PC-9 (cell line): ENCODE data around the gene SBF2. TPM values are rescaled to one million over a fixed set of nuclear protein-coding genes. Genes with fewer than 3 reads are reported as not detected.

Experiments used
- BruUV-seq: library from RNA; stranded (reverse); fragments of 400-500 nt; replicated peaks from 2 replicates; lab custom pipeline; 2021; lab: Mats Ljungman, UMichigan
- CTCF ChIA-PET: fragments of 300-600 bp; sonication (Branson Sonifier 250); formaldehyde crosslinking; loops from one replicate; lab custom pipeline; 2022; ENCODE audit warnings: antibody characterized with exemption; lab: Charles Lee
- POLR2A ChIA-PET: fragments of 300-600 bp; sonication (Branson Sonifier 250); formaldehyde crosslinking; loops from one replicate; lab custom pipeline; 2022; ENCODE audit warnings: antibody characterized with exemption; ENCODE audit not compliant: unreplicated experiment; lab: Charles Lee
- DNase-seq, 2 experiments: peaks; one replicate each; pipeline versions ENCODE4 v3.0.0 to v3.0.0-alpha.2; 2015 to 2022; ENCODE audit warnings: mixed read lengths in 1 of 2
- H2AFZ ChIP-seq: fragments of 200-600 bp; sonication (generic); 2 replicates; pipeline ENCODE4 v1.8.1; 2017; ENCODE audit warnings: antibody characterized with exemption
- H3F3A ChIP-seq: fragments of 200-600 bp; sonication (generic); 2 replicates; pipeline ENCODE4 v1.8.1; 2017; ENCODE audit warnings: antibody characterized with exemption, mild to moderate bottlenecking, low read depth; ENCODE audit not compliant: insufficient read depth
- H3K27ac ChIP-seq: fragments of 200-600 bp; sonication (generic); 2 replicates; pipeline ENCODE4 v1.6.1; 2016; ENCODE audit warnings: mixed run types
- H3K27me3 ChIP-seq: fragments of 200-600 bp; sonication (generic); 2 replicates; pipeline ENCODE4 v1.6.1; 2016; ENCODE audit warnings: low read depth, mixed run types; ENCODE audit not compliant: insufficient read depth
- H3K36me3 ChIP-seq: fragments of 200-600 bp; sonication (generic); 2 replicates; pipeline ENCODE4 v1.6.1; 2016; ENCODE audit warnings: low read depth, mixed run types
- H3K4me1 ChIP-seq: fragments of 200-600 bp; sonication (generic); replicated peaks from 2 replicates; pipeline ENCODE4 v1.6.1; 2016; ENCODE audit warnings: mixed run types; ENCODE audit not compliant: insufficient read depth
- H3K4me2 ChIP-seq: fragments of 200-600 bp; sonication (generic); 2 replicates; pipeline ENCODE4 v1.6.1; 2017; ENCODE audit warnings: mixed run types
- H3K4me3 ChIP-seq: fragments of 200-600 bp; sonication (generic); 2 replicates; pipeline ENCODE4 v1.6.1; 2016; ENCODE audit warnings: mixed run types
- H3K79me2 ChIP-seq: fragments of 200-600 bp; sonication (generic); 2 replicates; pipeline ENCODE4 v1.6.1; 2017; ENCODE audit warnings: low read depth, mixed run types
- H3K9me2 ChIP-seq: fragments of 200-600 bp; sonication (generic); 2 replicates; pipeline ENCODE4 v1.8.1; 2017; ENCODE audit warnings: mild to moderate bottlenecking; ENCODE audit not compliant: insufficient read depth
- H3K9me3 ChIP-seq: fragments of 200-600 bp; sonication (generic); 2 replicates; pipeline ENCODE4 v1.8.1; 2016; ENCODE audit warnings: low read depth; ENCODE audit not compliant: insufficient read depth
- H4K20me1 ChIP-seq: fragments of 200-600 bp; sonication (generic); 2 replicates; pipeline ENCODE4 v1.8.1; 2017; ENCODE audit not compliant: insufficient read depth
- EZH2 ChIP-seq: fragments of 200-600 bp; sonication (generic); IDR thresholded peaks from 2 replicates; pipeline ENCODE4 v1.8.0; 2017; ENCODE audit warnings: antibody characterized with exemption, low read depth
- intact Hi-C: fragments of 100-400 bp; cut with micrococcal nuclease; formaldehyde crosslinking; loops from one replicate; pipeline ENCODE4 v1.10.0; 2022; ENCODE audit not compliant: unreplicated experiment
- total RNA-seq: library from RNA; stranded (reverse); gene quantifications from 2 replicates; pipeline ENCODE4 v1.2.3, GENCODE V29; 2021
- TF ChIP-seq, protein P1 (sequence below): fragments of 200-600 bp; sonication (generic); conservative IDR thresholded peaks from 2 replicates; pipeline ENCODE4 v1.6.1; 2017; ENCODE audit warnings: mixed run types, antibody characterized with exemption, mild to moderate bottlenecking, moderate library complexity

Gene SBF2
- total RNA-seq, 1 experiment from 2014 or later = 18.6 TPM

DNA sequence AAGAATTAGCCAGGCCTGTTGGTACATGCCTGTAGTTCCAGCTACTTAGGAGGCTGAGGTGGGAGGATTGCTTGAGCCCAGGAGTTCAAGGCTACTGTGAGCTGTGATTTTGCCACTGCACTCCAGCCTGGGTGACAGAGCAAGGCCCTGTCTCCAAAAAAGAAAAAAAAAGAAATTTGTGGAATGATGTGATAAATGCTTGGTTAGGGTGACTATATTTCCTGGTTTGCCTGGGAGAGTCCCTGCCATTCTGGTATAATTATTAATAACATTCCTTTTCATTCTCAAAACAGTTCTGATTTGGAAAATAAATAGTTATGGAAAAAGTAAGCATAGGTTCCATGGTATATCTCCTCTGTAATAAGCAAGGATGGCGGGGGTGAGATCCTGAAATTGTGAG is 555.3 kb downstream of the SBF2 start:
- no peak for TF ChIP-seq EZH2
- TF ChIP-seq, protein P1, sequence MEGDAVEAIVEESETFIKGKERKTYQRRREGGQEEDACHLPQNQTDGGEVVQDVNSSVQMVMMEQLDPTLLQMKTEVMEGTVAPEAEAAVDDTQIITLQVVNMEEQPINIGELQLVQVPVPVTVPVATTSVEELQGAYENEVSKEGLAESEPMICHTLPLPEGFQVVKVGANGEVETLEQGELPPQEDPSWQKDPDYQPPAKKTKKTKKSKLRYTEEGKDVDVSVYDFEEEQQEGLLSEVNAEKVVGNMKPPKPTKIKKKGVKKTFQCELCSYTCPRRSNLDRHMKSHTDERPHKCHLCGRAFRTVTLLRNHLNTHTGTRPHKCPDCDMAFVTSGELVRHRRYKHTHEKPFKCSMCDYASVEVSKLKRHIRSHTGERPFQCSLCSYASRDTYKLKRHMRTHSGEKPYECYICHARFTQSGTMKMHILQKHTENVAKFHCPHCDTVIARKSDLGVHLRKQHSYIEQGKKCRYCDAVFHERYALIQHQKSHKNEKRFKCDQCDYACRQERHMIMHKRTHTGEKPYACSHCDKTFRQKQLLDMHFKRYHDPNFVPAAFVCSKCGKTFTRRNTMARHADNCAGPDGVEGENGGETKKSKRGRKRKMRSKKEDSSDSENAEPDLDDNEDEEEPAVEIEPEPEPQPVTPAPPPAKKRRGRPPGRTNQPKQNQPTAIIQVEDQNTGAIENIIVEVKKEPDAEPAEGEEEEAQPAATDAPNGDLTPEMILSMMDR = no peak
- Histone ChIP-seq H3K79me2 (no peaks in the 10 kb centered on the region), H3K36me3 (no peaks in the 10 kb centered on the region), H3K27ac (no peak overlapping the region), H3K4me3 (no peak overlapping the region), H4K20me1 (no peaks in the 10 kb centered on the region), H3K9me2 (no peaks in the 10 kb centered on the region), H3K27me3 (no peaks in the 10 kb centered on the region), H3K9me3 (no peaks in the 10 kb centered on the region), H3F3A (no peaks in the 10 kb centered on the region), H3K4me2 (no peak overlapping the region), H3K4me1 (no peaks in the 10 kb centered on the region), H2AFZ (no peak overlapping the region)
- DNase-seq = no peak
- CTCF ChIA-PET = no interaction called here
- POLR2A ChIA-PET = no interaction called here
- intact Hi-C loops = no loop called here
- BruUV-seq = no TSS peak

DNA sequence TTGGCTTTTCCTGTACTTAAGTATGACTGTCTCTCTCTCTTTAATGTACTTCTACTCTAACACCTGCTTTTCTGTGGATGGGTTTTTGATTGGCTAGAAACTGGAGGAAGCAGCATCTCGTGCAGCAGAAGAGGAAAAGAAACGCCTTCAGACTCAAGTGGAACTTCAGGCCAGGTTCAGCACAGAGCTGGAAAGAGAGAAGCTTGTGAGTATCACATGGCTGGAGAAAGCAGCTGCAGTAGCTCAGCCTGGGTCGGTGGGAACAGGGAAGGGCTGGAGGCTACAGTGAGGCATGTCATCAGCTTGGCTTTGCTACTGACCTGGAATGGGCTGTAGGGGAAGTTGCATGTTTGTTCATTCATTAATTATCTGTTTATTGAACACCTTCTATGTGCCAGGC is 555.9 kb downstream of the SBF2 start:
- Histone ChIP-seq H4K20me1 (no peaks in the 10 kb centered on the region), H2AFZ (no peak overlapping the region), H3K4me2 (no peak overlapping the region), H3K9me3 (no peaks in the 10 kb centered on the region), H3F3A (no peaks in the 10 kb centered on the region), H3K79me2 (no peaks in the 10 kb centered on the region), H3K36me3 (no peaks in the 10 kb centered on the region), H3K27ac (no peak overlapping the region), H3K27me3 (no peaks in the 10 kb centered on the region), H3K9me2 (no peaks in the 10 kb centered on the region), H3K4me1 (no peaks in the 10 kb centered on the region), H3K4me3 (no peak overlapping the region)
- ChIA-PET POLR2A (no interaction called here), CTCF (no interaction called here)
- no peak for TF ChIP-seq EZH2
- TF ChIP-seq, protein P1 = no peak
- intact Hi-C loops = no loop called here
- DNase-seq = no peak
- BruUV-seq = no TSS peak

DNA sequence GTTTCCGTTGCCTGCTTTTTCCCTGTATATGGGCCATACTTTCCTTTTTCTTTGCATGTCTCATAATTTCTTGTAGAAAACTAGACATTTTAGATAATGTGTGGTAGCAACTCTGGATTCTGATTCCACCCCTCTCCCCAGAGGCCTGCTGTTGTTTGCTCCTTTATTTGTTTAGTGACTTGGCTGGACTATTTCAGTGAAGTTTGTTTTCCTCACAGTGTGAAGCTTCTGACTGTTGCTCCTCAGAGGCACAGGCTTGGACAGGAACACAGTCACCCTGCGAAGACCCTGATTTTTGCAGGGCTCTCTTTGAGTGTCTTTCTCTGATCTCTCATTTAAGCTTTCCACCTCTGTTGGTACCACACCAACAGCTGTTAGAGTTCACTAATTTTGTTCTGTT is 557.7 kb downstream of the SBF2 start:
- H3K79me2 ChIP-seq = no peaks in the 10 kb centered on the region
- intact Hi-C loops = no loop called here
- H3K9me2 ChIP-seq = no peaks in the 10 kb centered on the region
- DNase-seq = no peak
- no peaks in the 10 kb centered on the region for H4K20me1 ChIP-seq
- TF ChIP-seq, protein P1 = no peak
- TF ChIP-seq EZH2 = no peak
- no peaks in the 10 kb centered on the region for H3K27me3 ChIP-seq
- no peaks in the 10 kb centered on the region for H3K4me1 ChIP-seq
- no peaks in the 10 kb centered on the region for H3F3A ChIP-seq
- H2AFZ ChIP-seq = no peak overlapping the region
- BruUV-seq = no TSS peak
- ChIA-PET CTCF (no interaction called here), POLR2A (no interaction called here)
- no peak overlapping the region for H3K4me2 ChIP-seq
- no peaks in the 10 kb centered on the region for H3K9me3 ChIP-seq
- H3K27ac ChIP-seq = no peak overlapping the region
- no peak overlapping the region for H3K4me3 ChIP-seq
- no peaks in the 10 kb centered on the region for H3K36me3 ChIP-seq
